Measurements from ENCODE around the gene ATXN3L. TPM values are rescaled to one million over a fixed set of nuclear protein-coding genes. Genes with fewer than 3 reads are reported as not detected.

The ATXN3L gene
- total RNA-seq, 1 experiment from 2014 or later = not detected

GRCh38 chrX:13311560-13311959, 8.3 kb downstream of the ATXN3L start:
- POLR2A ChIA-PET = no interaction called here
- DNase-seq (ENCODE audit: unreplicated experiment) = no peak
- no TSS peak for BruUV-seq (replicated peaks)
- CTCF ChIA-PET = no interaction called here
- Mint-ChIP-seq H3K4me1 (ENCODE audit: insufficient read depth, unreplicated experiment) (no peaks in the 10 kb centered on the region), H3K4me3 (ENCODE audit: unreplicated experiment) (no peak overlapping the region), H3K27ac (ENCODE audit: low read depth, unreplicated experiment) (no peak overlapping the region), H3K27me3 (ENCODE audit: insufficient read depth, unreplicated experiment) (peaks cover 16% of the 10 kb centered on the region), H3K36me3 (ENCODE audit: insufficient read depth, unreplicated experiment) (no peaks in the 10 kb centered on the region), H3K9me3 (ENCODE audit: unreplicated experiment) (no peaks in the 10 kb centered on the region)
- intact Hi-C loops (cut with micrococcal nuclease) = no loop called here
- no peak for TF ChIP-seq CTCF (IDR thresholded peaks at IDR 0.05; ENCODE audit: unreplicated experiment)

- peaks cover 13% of the 10 kb centered on the region for H3K27me3 Mint-ChIP-seq (ENCODE audit: insufficient read depth, unreplicated experiment)
- H3K4me3 Mint-ChIP-seq (ENCODE audit: unreplicated experiment) = no peak overlapping the region
- H3K4me1 Mint-ChIP-seq (ENCODE audit: insufficient read depth, unreplicated experiment) = no peaks in the 10 kb centered on the region
- H3K36me3 Mint-ChIP-seq (ENCODE audit: insufficient read depth, unreplicated experiment) = no peaks in the 10 kb centered on the region
- no TSS peak for BruUV-seq (replicated peaks)
- no peaks in the 10 kb centered on the region for H3K9me3 Mint-ChIP-seq (ENCODE audit: unreplicated experiment)
- H3K27ac Mint-ChIP-seq (ENCODE audit: low read depth, unreplicated experiment) = no peak overlapping the region
- POLR2A ChIA-PET = no interaction called here
- no peak for TF ChIP-seq CTCF (IDR thresholded peaks at IDR 0.05; ENCODE audit: unreplicated experiment)
- DNase-seq (ENCODE audit: unreplicated experiment) = no peak
- CTCF ChIA-PET = no interaction called here
- intact Hi-C loops (cut with micrococcal nuclease) = no loop called here
These were observed 10.2 kb downstream of the ATXN3L start for GRCh38 chrX:13309631-13310030.

- no peaks in the 10 kb centered on the region for H3K36me3 Mint-ChIP-seq (ENCODE audit: insufficient read depth, unreplicated experiment)
- no TSS peak for BruUV-seq (replicated peaks)
- peaks cover 28% of the 10 kb centered on the region for H3K27me3 Mint-ChIP-seq (ENCODE audit: insufficient read depth, unreplicated experiment)
- no peak for TF ChIP-seq CTCF (IDR thresholded peaks at IDR 0.05; ENCODE audit: unreplicated experiment)
- intact Hi-C loops (cut with micrococcal nuclease) = no loop called here
- H3K9me3 Mint-ChIP-seq (ENCODE audit: unreplicated experiment) = peaks cover 8% of the 10 kb centered on the region
- CTCF ChIA-PET = no interaction called here
- POLR2A ChIA-PET = no interaction called here
- no peaks in the 10 kb centered on the region for H3K4me1 Mint-ChIP-seq (ENCODE audit: insufficient read depth, unreplicated experiment)
- no peak overlapping the region for H3K4me3 Mint-ChIP-seq (ENCODE audit: unreplicated experiment)
- no peak overlapping the region for H3K27ac Mint-ChIP-seq (ENCODE audit: low read depth, unreplicated experiment)
- DNase-seq (ENCODE audit: unreplicated experiment) = no peak
These were observed 12.8 kb downstream of the ATXN3L start for GRCh38 chrX:13307041-13307440.

- CTCF ChIA-PET = no interaction called here
- peaks cover 8% of the 10 kb centered on the region for H3K9me3 Mint-ChIP-seq (ENCODE audit: unreplicated experiment)
- H3K4me1 Mint-ChIP-seq (ENCODE audit: insufficient read depth, unreplicated experiment) = no peaks in the 10 kb centered on the region
- DNase-seq (ENCODE audit: unreplicated experiment) = no peak
- H3K27ac Mint-ChIP-seq (ENCODE audit: low read depth, unreplicated experiment) = no peak overlapping the region
- H3K36me3 Mint-ChIP-seq (ENCODE audit: insufficient read depth, unreplicated experiment) = no peaks in the 10 kb centered on the region
- POLR2A ChIA-PET = no interaction called here
- H3K4me3 Mint-ChIP-seq (ENCODE audit: unreplicated experiment) = no peak overlapping the region
- intact Hi-C loops (cut with micrococcal nuclease) = no loop called here
- no peak for TF ChIP-seq CTCF (IDR thresholded peaks at IDR 0.05; ENCODE audit: unreplicated experiment)
- H3K27me3 Mint-ChIP-seq (ENCODE audit: insufficient read depth, unreplicated experiment) = peaks cover 34% of the 10 kb centered on the region
- BruUV-seq (replicated peaks) = no TSS peak
These were observed 14.7 kb downstream of the ATXN3L start for GRCh38 chrX:13305108-13305507.
